ENCODE measurements around the gene TLL1.

- TF ChIP-seq, protein P1, sequence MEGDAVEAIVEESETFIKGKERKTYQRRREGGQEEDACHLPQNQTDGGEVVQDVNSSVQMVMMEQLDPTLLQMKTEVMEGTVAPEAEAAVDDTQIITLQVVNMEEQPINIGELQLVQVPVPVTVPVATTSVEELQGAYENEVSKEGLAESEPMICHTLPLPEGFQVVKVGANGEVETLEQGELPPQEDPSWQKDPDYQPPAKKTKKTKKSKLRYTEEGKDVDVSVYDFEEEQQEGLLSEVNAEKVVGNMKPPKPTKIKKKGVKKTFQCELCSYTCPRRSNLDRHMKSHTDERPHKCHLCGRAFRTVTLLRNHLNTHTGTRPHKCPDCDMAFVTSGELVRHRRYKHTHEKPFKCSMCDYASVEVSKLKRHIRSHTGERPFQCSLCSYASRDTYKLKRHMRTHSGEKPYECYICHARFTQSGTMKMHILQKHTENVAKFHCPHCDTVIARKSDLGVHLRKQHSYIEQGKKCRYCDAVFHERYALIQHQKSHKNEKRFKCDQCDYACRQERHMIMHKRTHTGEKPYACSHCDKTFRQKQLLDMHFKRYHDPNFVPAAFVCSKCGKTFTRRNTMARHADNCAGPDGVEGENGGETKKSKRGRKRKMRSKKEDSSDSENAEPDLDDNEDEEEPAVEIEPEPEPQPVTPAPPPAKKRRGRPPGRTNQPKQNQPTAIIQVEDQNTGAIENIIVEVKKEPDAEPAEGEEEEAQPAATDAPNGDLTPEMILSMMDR (IDR thresholded peaks at IDR 0.05; ENCODE audit: extremely low read depth in 1 of 2, insufficient read depth in 1 of 2, low read depth in 1 of 2, low read length in 2 of 2) = no peak
- TF ChIP-seq EZH2 (IDR thresholded peaks at IDR 0.05; ENCODE audit: borderline replicate concordance, low read depth, low read length, severe bottlenecking) (no peak), POLR2AphosphoS5 (IDR thresholded peaks at IDR 0.05; ENCODE audit: insufficient read depth, low read depth, low read length) (no peak), POLR2A (IDR thresholded peaks at IDR 0.05; ENCODE audit: low read depth, low read length) (no peak), FOS (IDR thresholded peaks at IDR 0.05; ENCODE audit: borderline replicate concordance, insufficient read depth, low read length) (no peak)
Observed at GRCh38 chr4:165866019-165866650, 6.9 kb upstream of the TLL1 start.

All from endothelial cell of umbilical vein (primary cell).